ENCODE data around the gene VILL.

The VILL gene

GRCh38 chr3:38004415-38005075 lies 14.0 kb downstream of the VILL start:
- TF ChIP-seq POLR2A (IDR thresholded peaks at IDR 0.05; ENCODE audit: low read length): no peak
- no peak for TF ChIP-seq GATA1 (IDR thresholded peaks at IDR 0.05; ENCODE audit: low read depth, low read length)
- peak; percentile 54 to 68 for DNase-seq

- no peak for TF ChIP-seq POLR2A (IDR thresholded peaks at IDR 0.05; ENCODE audit: low read length)
- no peak for TF ChIP-seq GATA1 (IDR thresholded peaks at IDR 0.05; ENCODE audit: low read depth, low read length)
These were observed 14.8 kb downstream of the VILL start for GRCh38 chr3:38005076-38006020.

GRCh38 chr3:38006031-38006430 lies 15.4 kb downstream of the VILL start:
- DNase-seq: no peak
- TF ChIP-seq POLR2A (IDR thresholded peaks at IDR 0.05; ENCODE audit: low read length) (no peak), GATA1 (IDR thresholded peaks at IDR 0.05; ENCODE audit: low read depth, low read length) (no peak)

More at GRCh38 chr3:38005076-38006020, 14.8 kb downstream of the VILL start:
- no peak for DNase-seq

GRCh38 chr3:38006445-38006995 lies 15.9 kb downstream of the VILL start:
- no peak for DNase-seq
- TF ChIP-seq GATA1 (IDR thresholded peaks at IDR 0.05; ENCODE audit: low read depth, low read length) (no peak), POLR2A (IDR thresholded peaks at IDR 0.05; ENCODE audit: low read length) (no peak)

GRCh38 chr3:38007754-38008090 lies 17.1 kb downstream of the VILL start:
- no peak for TF ChIP-seq POLR2A (IDR thresholded peaks at IDR 0.05; ENCODE audit: low read length)
- no peak for TF ChIP-seq GATA1 (IDR thresholded peaks at IDR 0.05; ENCODE audit: low read depth, low read length)

GRCh38 chr3:38008191-38008701 lies 17.7 kb downstream of the VILL start:
- no peak for DNase-seq
- TF ChIP-seq GATA1 (IDR thresholded peaks at IDR 0.05; ENCODE audit: low read depth, low read length): no peak
- TF ChIP-seq POLR2A (IDR thresholded peaks at IDR 0.05; ENCODE audit: low read length): no peak

More at GRCh38 chr3:38007754-38008090, 17.1 kb downstream of the VILL start:
- DNase-seq: no peak

- TF ChIP-seq GATA1 (IDR thresholded peaks at IDR 0.05; ENCODE audit: low read depth, low read length) (no peak), POLR2A (IDR thresholded peaks at IDR 0.05; ENCODE audit: low read length) (no peak)
These were observed 18.5 kb downstream of the VILL start for GRCh38 chr3:38008971-38009580.

GRCh38 chr3:38009807-38010591 lies 19.4 kb downstream of the VILL start:
- TF ChIP-seq POLR2A (IDR thresholded peaks at IDR 0.05; ENCODE audit: low read length) (no peak), GATA1 (IDR thresholded peaks at IDR 0.05; ENCODE audit: low read depth, low read length) (no peak)
- no peak for DNase-seq

More at GRCh38 chr3:38008971-38009580, 18.5 kb downstream of the VILL start:
- DNase-seq: no peak

- no peak for DNase-seq
These were observed 20.5 kb downstream of the VILL start for GRCh38 chr3:38011111-38011510.

GRCh38 chr3:38015485-38015884 lies 24.9 kb downstream of the VILL start:
- no peak for TF ChIP-seq POLR2A (IDR thresholded peaks at IDR 0.05; ENCODE audit: low read length)
- no peak for TF ChIP-seq GATA1 (IDR thresholded peaks at IDR 0.05; ENCODE audit: low read depth, low read length)
- no peak for DNase-seq

More at GRCh38 chr3:38011111-38011510, 20.5 kb downstream of the VILL start:
- no peak for TF ChIP-seq GATA1 (IDR thresholded peaks at IDR 0.05; ENCODE audit: low read depth, low read length)
- TF ChIP-seq POLR2A (IDR thresholded peaks at IDR 0.05; ENCODE audit: low read length): no peak

- no peak for TF ChIP-seq GATA1 (IDR thresholded peaks at IDR 0.05; ENCODE audit: low read depth, low read length)
- TF ChIP-seq POLR2A (IDR thresholded peaks at IDR 0.05; ENCODE audit: low read length): no peak
- no peak for DNase-seq
These were observed 25.4 kb downstream of the VILL start for GRCh38 chr3:38015984-38016383.

GRCh38 chr3:38016410-38016809 lies 25.8 kb downstream of the VILL start:
- DNase-seq: no peak
- no peak for TF ChIP-seq GATA1 (IDR thresholded peaks at IDR 0.05; ENCODE audit: low read depth, low read length)
- TF ChIP-seq POLR2A (IDR thresholded peaks at IDR 0.05; ENCODE audit: low read length): no peak
